Nucleus accumbens (tissue), 56 donors: ENCODE measurements around the gene JADE2.
"Not testable (repeated sequence)": the region's sequence is repeated elsewhere in the genome, so short reads cannot be mapped to it uniquely, and the experiment has no call there.

Source experiments
- DNase-seq, 56 donors: peaks; one replicate each; lab custom pipeline; 2025; lab: John Stamatoyannopoulos, UW

JADE2 gene

DNA sequence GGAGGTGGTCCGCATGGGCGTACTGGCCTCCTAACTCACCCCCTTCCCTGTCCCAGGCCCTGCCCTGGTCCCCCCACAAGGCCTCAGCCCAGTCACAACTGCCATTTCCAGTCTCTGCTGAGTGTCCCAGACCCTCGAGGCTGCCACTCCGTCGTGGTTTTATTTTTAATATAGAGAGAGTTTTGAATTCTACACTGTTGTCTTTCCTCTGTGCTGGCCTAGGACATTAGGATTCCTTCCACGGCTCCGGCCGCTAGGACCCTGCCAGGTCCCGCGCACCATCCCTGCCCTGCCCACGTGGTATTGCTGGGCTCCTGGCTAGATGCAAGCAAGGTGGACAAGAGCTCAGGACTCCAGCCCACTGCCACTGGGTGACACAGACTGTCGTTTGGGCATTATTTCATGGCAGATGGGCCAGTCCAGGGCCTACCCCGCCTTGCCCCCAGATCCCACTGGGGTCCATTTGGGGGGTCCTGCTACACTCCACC is 53.9 kb downstream of the JADE2 start:
- DNase-seq = no peak

DNA sequence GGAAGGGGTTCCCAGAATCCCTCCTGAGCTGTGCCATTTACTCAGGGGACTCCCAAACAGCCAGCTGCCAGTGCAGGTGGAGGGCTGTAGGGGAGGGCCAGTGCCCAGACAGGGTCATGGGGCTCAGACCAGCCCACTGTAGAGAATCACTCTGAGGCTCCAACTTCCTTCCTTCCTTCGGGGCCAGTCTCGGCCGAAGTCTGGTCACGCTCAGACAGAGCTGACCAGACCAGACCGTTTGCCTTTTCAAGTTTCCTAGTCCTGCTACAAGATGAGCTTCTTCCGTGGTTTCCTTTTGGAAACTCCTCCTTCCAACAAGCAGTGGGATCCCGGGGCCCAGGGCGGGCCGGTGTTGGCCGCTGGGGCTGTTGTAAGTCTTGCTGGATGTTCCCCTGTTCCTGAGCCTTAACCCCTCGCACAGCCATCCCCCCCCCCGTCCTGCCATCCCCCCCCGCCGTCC is 54.6 kb downstream of the JADE2 start:
- DNase-seq = peak in 5 of 56 donors; percentile 10 to 29 (median 20)

DNA sequence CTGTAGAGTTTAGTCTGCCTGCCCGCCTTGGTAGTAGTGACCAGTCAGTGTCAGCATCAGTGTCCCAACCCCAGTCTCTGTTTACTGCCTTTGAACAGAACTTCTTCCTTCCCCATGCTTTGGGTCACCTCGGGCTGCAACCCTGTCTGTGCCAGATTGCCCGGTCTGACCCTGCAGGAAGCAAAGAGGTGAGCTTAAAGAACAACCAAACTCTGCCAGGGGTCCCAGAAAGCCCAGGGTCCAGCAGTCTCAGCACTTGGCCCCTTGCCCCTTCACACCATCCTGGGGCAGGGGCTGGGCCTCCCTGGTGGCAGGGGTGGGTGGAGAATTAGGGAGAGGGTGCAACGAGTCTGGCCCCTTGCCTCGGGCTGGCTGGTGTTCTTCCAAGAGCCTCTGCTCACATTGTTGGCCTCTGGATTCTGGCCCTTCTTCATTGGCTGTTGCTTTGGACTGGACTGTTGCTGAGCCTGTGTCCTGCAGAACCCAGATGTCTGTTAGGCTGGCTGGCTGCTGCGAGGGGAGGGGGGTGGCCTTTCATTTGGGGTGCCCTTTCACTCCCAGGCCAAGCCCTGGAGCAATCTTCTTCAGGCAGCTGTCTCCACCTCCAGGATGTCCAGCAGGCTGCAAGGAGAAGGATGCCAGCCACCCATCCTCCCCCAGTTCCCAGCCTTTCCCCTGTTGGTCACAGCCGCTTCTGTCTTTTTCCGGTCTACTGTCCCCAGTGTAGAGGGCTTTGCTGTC is 55.9 kb downstream of the JADE2 start:
- peak in 2 of 56 donors; percentile 10 to 17 for DNase-seq

- DNase-seq = no peak
Measured at GRCh38 chr5:134582281-134582680, 56.8 kb downstream of the JADE2 start.

GRCh38 chr5:134582941-134583340 is 57.5 kb downstream of the JADE2 start:
- DNase-seq = no peak

DNA sequence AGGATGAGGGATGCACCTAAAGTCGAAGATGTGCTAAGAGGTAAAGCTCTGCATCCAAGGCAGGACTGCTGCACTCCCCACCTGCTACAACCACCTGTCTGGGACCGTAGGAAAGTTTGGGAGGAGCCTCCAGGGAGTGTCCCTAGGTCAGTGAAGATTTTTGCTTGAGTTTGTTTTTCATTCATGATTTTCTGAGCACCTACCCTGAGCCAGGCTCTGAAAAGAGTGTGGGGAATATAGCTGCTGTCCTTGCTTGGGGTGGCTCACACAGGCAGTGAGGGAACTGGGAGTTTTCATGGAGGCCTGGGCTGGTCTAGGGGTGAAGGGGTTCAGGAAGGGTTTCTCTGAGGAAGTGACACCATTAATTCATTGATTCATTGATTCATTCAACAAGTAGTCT is 58.3 kb downstream of the JADE2 start:
- no peak for DNase-seq

- no peak for DNase-seq
Measured at GRCh38 chr5:134584662-134585061, 59.2 kb downstream of the JADE2 start.

DNA sequence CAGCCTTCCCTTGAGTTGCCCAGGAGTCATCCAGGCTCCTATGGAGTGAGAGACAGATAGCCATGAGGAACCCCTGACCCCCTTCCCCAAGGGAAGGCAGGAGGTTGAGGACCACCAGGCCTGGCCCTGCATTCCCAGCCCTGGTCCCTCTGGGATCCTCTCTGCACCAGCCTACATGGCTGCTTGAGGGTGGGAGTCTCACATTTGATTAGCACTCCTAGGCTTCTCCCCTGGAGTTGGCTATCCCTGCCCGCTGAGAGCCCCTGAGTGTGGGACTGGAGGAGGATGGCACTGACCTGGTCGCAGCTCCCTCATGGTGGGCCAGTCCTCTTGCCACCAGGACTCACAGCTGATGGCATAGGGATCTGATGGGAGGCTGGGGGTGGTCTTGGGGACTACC is 60.5 kb downstream of the JADE2 start:
- DNase-seq = no peak

DNA sequence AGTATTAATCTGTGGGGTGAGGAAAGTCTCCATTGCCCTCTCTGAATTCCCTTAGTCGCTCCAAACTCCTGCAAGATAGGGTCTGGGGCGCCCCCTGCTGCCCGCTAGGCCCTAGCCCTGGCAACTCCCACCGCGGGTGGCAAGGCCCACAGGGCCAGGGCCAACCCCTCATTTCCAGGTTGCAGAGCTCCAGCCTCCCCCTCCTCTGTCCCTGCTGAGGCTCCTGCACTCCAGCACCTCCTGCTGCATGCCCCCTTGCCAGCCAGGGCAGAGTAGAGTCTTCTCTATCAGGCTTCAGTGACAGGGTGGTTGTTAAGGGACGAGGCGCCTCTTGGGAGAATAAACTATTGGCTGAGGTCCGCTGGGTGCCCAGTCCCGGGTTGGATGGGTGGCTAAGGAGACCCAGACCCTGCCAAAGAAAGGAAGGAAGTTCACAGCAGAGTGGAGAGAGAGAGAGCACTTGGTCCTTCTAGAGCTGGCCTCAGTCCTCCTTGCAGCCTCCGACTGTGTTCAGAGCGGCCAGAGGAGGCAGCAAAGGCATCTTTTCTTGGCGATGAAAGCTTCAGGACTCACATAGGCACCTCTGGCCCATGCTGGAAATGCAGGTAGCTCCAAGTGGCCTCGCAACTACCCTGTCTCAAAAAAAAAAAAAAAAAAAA is 61.5 kb downstream of the JADE2 start:
- peak in 46 of 56 donors; percentile 18 to 86 (median 51) for DNase-seq

DNA sequence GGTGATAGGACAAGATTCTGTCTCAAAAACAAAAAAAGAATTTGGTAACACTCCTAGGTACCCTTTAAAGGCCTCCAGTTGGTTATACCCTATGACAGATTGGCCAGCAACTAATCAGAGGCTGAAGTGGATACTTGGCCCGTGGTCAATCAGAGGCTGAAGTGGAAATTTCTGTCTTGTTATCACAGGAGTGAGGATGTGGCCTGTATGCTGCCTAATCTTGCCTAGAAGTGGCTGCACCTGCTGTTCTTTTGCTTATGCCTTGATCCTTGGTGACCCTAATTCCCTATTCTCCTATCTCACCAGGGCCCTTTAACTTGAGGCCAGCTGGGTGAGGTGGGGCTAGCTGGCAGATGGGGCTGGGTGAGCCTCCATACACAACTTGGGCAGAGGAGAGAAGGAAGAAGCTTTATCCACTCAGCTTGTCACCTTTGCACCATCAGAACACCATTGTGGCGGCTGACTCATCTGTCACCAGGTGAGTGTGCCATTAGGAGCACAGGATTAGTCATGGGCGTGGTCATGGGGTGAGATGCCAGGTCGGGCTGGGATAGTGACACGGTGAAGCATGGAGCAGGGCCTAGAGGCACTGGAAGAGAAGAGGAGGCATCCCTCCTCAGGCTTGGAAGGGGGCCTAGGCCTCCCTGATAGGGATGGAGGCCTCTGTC is 65.7 kb downstream of the JADE2 start:
- DNase-seq = peak in 1 of 56 donors; percentile 18

DNA sequence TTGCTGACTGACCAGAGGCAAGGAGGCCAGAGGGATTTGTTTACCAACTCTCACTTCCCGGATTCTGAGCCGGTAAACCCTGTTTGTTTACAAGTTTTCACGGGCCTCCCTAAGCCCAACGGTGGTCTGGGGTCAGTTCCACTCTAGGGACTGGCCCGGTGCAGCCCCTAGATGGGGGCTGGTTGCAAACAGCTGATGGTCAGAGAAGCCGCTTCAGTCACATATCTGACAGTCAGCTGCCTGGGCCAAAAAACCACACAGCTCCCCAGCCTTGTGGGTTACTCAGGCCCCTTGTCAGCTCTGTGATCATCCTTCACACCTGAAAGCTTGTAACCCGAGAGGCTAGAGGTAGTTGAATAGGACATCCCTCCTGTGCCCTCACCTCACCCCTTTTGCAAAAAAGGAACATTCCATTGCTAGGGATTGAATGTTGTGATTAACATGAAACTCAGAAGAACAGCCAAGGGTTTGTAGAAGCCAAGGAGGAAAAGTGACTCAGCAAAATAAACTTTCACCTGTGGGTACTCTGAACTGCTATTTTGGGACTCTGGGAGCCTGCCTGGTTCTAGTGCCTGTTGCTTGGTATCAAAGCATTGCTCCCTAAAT is 66.8 kb downstream of the JADE2 start:
- DNase-seq = no peak

GRCh38 chr5:134594336-134594735 is 68.9 kb downstream of the JADE2 start:
- DNase-seq = no peak

- DNase-seq = no peak
Measured at GRCh38 chr5:134594797-134595457, 69.5 kb downstream of the JADE2 start.

DNA sequence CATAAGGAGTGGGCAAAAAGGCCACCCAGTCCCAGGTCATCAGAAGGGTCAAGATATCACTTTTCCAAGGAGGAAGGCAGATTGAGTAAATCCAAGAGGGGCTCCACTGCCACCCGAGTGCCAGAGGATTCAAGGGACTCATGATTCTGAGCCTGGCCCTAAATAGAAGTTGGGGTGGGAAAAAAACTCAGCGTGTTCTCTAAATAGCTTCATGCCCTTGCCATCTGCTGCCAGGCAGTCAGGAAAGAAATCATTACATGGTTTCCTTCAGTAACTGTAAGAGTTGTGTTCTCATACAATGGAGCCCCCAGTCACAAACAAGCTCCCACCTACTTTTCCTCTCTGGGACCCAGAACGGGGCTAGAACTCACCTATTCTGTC is 70.0 kb downstream of the JADE2 start:
- no peak for DNase-seq

DNA sequence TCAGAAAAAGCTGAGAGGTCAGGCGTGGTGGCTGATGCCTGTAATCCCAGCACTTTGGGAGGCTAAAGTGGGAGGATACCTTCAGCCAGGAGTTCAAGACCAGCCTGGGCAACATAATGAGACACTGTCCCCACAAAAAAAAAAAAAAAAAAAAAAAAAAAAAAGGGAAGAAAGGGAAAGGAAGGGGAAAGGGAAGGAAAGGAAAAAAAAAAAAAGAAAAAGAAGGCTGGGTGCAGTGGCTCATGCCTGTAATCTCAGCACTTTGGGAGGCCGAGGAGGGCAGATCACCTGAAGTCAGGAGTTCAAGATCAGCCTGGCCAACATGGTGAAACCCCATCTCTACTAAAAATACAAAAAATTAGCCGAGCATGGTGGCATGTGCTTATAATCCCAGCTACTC is 74.3 kb downstream of the JADE2 start:
- DNase-seq = not testable (repeated sequence)

GRCh38 chr5:134600600-134600999 is 75.1 kb downstream of the JADE2 start:
- peak in 5 of 56 donors; percentile 6 to 54 (median 28) for DNase-seq

DNA sequence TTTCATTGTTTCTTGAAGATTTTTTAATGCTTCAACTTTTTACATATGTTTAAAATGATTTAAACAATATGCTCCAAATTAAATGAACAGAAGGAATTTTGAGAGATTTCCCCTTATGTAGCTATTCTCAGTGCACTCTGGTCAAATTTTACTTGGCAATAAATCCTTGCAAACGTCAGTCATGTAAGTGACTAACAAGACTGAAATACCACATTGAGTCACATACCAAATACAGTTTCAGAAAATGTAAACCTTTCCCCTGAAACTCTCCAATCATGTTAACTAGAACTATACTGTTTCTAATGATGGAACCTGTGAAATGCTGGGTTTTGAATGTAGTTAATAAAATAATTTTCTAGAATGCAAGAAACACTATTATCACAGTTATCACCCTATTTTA is 77.6 kb downstream of the JADE2 start:
- DNase-seq = no peak

DNA sequence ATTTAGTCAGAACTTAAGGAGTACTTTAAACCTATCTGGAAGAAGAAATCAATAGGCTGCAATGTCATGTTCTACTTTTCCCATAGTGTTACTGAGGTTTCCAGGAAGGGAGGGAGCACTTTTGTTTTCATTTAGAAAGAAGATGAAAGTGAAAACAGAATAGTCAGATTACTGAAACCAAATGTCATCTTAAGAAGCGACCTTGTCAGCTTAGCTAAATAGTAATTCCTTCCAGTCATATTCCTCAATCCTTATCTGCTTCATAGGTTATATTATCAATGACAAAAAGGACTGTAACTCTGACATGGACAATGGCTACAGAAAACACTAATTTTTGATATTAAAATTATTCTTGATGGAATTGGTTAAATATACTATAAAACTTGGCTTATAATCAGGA is 79.4 kb downstream of the JADE2 start:
- DNase-seq = no peak

- DNase-seq = no peak
Measured at GRCh38 chr5:134606726-134607125, 81.3 kb downstream of the JADE2 start.

GRCh38 chr5:134608555-134608954 is 83.1 kb downstream of the JADE2 start:
- DNase-seq = no peak
